ENCODE measurements around the gene NREP.

The NREP gene

DNA sequence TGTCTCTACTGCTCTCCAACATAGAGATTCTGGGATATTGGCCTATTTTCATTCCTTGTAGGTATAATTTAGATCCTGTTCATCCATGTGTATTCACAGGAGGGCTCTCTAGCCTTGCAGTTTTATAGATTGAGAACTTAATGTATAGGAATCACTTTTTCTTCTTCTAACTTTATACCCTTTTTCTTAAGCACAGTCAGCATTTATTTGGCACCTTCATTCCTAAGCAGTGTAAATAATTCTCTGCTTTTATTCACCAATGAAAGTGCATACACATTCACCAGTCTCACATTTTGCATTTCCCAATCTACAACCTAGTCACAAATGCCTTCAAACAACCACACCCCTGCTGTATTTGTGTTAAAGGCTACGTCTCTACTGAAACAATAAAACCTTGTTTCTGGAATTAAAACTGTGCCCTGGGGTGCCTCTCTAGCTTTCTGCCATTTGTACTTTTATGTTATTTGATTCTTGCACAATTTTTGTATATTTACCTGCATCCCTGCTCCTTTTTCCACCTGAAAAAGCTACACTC lies 49.3 kb downstream of the NREP start:
- TF ChIP-seq, protein P1, sequence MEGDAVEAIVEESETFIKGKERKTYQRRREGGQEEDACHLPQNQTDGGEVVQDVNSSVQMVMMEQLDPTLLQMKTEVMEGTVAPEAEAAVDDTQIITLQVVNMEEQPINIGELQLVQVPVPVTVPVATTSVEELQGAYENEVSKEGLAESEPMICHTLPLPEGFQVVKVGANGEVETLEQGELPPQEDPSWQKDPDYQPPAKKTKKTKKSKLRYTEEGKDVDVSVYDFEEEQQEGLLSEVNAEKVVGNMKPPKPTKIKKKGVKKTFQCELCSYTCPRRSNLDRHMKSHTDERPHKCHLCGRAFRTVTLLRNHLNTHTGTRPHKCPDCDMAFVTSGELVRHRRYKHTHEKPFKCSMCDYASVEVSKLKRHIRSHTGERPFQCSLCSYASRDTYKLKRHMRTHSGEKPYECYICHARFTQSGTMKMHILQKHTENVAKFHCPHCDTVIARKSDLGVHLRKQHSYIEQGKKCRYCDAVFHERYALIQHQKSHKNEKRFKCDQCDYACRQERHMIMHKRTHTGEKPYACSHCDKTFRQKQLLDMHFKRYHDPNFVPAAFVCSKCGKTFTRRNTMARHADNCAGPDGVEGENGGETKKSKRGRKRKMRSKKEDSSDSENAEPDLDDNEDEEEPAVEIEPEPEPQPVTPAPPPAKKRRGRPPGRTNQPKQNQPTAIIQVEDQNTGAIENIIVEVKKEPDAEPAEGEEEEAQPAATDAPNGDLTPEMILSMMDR (IDR thresholded peaks at IDR 0.05; ENCODE audit: low read depth, low read length, missing control alignments), result no peak
- in situ Hi-C loops (cut with HindIII; ENCODE audit: low sequenced_read_pairs), result no loop called here
- H3K4me3 ChIP-seq (ENCODE audit: low read depth, low read length), result no peak overlapping the region
- no peak for DNase-seq (ENCODE audit: low read depth)

DNA sequence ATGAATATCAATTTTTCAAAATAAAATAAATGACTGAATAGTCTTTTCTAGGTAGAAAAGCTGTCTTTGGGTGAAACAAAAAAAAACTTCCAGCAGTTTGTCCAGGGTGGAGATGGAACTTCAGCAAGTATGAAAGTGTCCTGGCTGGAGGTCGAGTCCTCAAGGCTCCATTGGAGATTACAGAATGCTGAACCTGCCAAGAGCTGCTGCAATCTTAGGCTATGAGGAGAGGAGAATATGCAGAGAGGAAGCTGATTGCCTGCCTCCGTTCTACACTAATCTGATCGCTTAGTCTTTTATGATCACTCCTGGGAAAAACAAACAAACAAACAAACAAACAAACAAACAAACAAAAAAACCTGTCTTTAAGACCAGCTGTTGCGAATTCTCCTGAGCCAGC lies 50.6 kb downstream of the NREP start:
- in situ Hi-C loops (cut with HindIII; ENCODE audit: low sequenced_read_pairs), result no loop called here
- TF ChIP-seq, protein P1 (IDR thresholded peaks at IDR 0.05; ENCODE audit: low read depth, low read length, missing control alignments), result no peak
- no peak for DNase-seq (ENCODE audit: low read depth)
- no peak overlapping the region for H3K4me3 ChIP-seq (ENCODE audit: low read depth, low read length)

DNA sequence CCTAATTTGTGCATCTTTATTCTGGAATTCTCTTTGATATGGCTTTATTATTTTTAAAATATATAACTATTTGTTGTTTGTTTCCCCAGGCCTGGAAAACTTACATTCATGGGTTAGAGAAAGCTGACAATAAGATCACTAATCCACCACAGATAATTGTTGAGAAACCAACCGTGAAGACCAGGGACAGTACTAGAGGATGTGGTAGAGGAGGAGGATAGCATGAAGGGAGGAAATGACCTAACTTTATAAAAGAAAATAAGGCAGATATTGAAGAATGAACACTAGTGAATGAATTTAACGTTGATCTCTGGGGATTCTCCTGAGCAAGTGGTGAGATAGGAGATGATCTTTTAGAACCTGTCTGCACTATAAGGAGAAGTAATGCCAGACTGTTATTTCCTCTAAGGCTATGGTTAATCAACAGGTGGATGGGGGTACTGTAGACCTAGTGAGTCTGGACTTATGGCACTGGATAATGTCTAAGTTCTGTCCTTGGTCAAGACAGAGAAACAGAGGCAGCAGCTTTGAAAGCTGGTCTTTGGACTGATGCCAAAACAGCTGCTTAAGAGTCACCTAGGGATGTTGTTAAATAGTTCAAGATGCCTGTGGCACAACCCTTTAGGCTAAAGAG lies 52.4 kb downstream of the NREP start:
- in situ Hi-C loops (cut with HindIII; ENCODE audit: low sequenced_read_pairs), result no loop called here
- TF ChIP-seq, protein P1 (IDR thresholded peaks at IDR 0.05; ENCODE audit: low read depth, low read length, missing control alignments), result no peak
- no peak for DNase-seq (ENCODE audit: low read depth)
- no peak overlapping the region for H3K4me3 ChIP-seq (ENCODE audit: low read depth, low read length)

DNA sequence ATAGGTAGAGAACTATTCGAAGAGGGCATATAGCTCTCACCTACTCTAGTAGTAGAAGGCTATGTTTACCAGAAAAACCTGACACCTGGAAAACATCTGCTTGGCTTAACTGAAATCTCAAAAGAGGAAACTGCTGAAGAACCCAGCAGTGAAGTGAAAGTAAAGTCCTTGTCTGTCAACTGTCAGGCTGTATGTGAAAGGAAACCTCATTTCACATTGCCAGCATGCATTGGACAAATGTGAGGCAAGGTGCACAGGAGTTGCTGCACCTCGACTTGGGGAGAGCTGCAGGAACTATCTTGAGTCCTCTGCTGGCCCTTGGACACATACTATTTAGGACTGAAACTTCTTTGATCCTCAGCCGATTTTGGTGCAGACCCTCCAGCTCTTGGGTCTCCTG lies 53.3 kb downstream of the NREP start:
- in situ Hi-C loops (cut with HindIII; ENCODE audit: low sequenced_read_pairs), result no loop called here
- H3K4me3 ChIP-seq (ENCODE audit: low read depth, low read length), result no peak overlapping the region
- TF ChIP-seq, protein P1 (IDR thresholded peaks at IDR 0.05; ENCODE audit: low read depth, low read length, missing control alignments), result no peak
- DNase-seq (ENCODE audit: low read depth), result no peak

DNA sequence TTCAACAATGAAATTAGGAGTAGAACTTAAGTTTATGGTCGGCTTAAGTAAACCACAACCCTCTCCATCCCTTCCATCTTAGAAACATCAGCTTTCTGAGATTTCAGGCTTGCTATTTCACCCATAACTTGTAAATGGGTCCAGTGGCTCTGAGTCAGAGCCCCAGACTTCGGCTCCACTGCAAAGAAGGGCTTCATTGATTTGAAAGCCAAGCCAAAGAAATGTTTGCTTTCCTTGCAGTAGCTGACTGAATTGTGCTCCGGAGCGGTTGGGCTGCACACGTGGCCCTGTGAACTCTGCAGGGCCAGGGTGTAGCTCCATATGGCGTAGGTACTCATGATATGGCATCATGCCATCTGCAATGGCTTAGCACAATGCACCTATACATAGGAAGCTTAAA lies 57.0 kb downstream of the NREP start:
- TF ChIP-seq, protein P1 (IDR thresholded peaks at IDR 0.05; ENCODE audit: low read depth, low read length, missing control alignments), result no peak
- no peak overlapping the region for H3K4me3 ChIP-seq (ENCODE audit: low read depth, low read length)
- in situ Hi-C loops (cut with HindIII; ENCODE audit: low sequenced_read_pairs), result no loop called here
- no peak for DNase-seq (ENCODE audit: low read depth)

DNA sequence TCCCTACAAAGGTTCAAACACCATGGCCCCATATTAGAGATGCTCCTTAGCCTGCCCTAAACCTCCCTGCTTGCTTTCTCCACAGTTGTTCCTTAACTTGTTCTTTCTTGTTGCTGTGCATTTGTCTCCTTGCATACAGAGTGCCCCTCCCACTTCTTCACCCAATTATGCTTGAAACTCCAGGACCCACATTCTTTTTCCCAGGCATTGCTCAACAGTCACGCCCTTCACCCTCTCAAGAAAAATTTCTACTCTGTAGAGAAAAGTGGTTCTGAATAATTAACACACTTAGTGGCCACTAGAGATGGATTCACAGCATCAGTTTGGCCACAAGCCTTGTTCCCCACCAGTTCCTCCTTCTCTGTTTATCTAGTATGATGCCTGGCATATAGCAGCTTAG lies 57.7 kb downstream of the NREP start:
- DNase-seq (ENCODE audit: low read depth), result no peak
- TF ChIP-seq, protein P1 (IDR thresholded peaks at IDR 0.05; ENCODE audit: low read depth, low read length, missing control alignments), result no peak
- in situ Hi-C loops (cut with HindIII; ENCODE audit: low sequenced_read_pairs), result no loop called here
- H3K4me3 ChIP-seq (ENCODE audit: low read depth, low read length), result no peak overlapping the region
